GM13976 (cell line): Measurements from ENCODE around the gene COL21A1.

Experiments
- DNase-seq: peaks from one replicate; pipeline ENCODE4 v3.0.0; 2012; ENCODE audit warnings: low spot score
- in situ Hi-C: fragments of 300-500 bp; cut with MboI; formaldehyde crosslinking; loops from one replicate; pipeline ENCODE4 v1.12.0; 2022; ENCODE audit warnings: low sequenced_read_pairs, mixed read lengths, inconsistent platforms; ENCODE audit not compliant: unreplicated experiment
- TF ChIP-seq, protein P1 (sequence below): IDR thresholded peaks from 2 replicates; pipeline ENCODE4 v1.5.1; 2012; ENCODE audit warnings: borderline replicate concordance, mild to moderate bottlenecking; ENCODE audit not compliant: insufficient read depth; ENCODE audit errors: extremely low read depth, missing control alignments, control extremely low read depth

The COL21A1 gene

GRCh38 chr6:56246881-56247653 lies at the start of gene COL21A1:
COL21A1 (minus strand) TSS chr6:56247580; CDS start chr6:56182618, 64,962 bp downstream.
- TF ChIP-seq, protein P1, sequence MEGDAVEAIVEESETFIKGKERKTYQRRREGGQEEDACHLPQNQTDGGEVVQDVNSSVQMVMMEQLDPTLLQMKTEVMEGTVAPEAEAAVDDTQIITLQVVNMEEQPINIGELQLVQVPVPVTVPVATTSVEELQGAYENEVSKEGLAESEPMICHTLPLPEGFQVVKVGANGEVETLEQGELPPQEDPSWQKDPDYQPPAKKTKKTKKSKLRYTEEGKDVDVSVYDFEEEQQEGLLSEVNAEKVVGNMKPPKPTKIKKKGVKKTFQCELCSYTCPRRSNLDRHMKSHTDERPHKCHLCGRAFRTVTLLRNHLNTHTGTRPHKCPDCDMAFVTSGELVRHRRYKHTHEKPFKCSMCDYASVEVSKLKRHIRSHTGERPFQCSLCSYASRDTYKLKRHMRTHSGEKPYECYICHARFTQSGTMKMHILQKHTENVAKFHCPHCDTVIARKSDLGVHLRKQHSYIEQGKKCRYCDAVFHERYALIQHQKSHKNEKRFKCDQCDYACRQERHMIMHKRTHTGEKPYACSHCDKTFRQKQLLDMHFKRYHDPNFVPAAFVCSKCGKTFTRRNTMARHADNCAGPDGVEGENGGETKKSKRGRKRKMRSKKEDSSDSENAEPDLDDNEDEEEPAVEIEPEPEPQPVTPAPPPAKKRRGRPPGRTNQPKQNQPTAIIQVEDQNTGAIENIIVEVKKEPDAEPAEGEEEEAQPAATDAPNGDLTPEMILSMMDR, result no peak
- in situ Hi-C loops, result no loop called here
- no peak for DNase-seq

- DNase-seq, result no peak
- in situ Hi-C loops, result no loop called here
- TF ChIP-seq, protein P1, result no peak
Measured at GRCh38 chr6:56293781-56294180, 46.4 kb upstream of the COL21A1 start.

DNA sequence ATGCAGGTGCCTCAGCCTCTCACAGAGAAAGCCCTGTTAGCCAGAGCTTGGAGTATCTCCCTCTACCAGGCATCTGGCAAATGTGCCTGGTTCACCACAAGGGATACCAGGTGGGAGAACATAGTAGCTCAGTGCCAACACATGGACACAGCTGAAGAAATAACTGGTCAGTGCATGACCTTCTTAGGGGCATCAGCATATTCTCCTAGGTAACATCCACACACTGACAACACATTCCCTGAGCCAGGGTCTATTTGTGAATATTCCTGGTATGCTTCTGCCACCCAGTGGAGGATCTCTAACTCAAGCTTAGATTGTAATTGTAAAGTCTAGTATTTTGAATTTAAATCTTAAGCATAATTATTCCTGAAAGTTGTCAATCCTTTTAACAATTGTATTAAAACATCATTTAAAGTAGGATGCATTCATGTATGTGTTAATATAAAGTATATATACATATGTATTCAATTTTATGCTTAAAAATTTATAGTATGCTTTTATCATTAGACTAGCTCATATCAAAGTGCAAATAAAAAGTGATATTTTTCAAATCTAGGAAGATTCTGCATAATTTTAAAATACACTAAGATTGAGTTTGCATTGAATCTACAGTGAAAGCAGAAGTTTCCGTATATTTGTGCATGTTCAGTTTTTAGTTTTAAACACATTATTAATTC lies 45.3 kb upstream of the COL21A1 start:
- peak; percentile 15 for DNase-seq
- in situ Hi-C loops, result no loop called here
- TF ChIP-seq, protein P1, result peak; percentile 13

GRCh38 chr6:56291302-56291917 lies 44.0 kb upstream of the COL21A1 start:
- in situ Hi-C loops, result no loop called here
- no peak for DNase-seq
- TF ChIP-seq, protein P1, result no peak

DNA sequence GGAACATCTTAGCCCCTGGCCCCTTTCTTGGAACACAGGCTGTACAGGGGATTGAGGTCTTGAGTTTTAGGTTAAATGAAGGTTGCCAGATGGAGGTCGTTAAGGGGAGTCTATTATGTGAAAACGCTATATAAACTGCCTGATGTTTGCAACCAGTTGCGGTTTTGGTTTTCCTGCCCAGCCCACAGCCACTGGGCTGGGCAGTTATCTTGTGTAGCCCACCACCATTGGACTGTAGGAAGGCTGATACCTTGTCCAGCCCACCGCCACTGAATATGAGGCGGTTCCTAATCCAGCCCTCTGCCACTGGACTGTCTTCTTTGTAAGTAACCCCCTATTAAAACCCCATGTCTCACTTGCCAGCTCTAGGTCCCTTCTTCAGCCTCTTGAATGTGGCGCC lies 42.3 kb upstream of the COL21A1 start:
- no peak for DNase-seq
- TF ChIP-seq, protein P1, result no peak
- in situ Hi-C loops, result no loop called here

GRCh38 chr6:56288347-56288746 lies 41.0 kb upstream of the COL21A1 start:
- TF ChIP-seq, protein P1, result no peak
- DNase-seq, result no peak
- in situ Hi-C loops, result no loop called here
